HepG2 (cell line): ENCODE results near the gene POLDIP3. TPM values are rescaled to one million over a fixed set of nuclear protein-coding genes. Genes with fewer than 3 reads are reported as not detected.
A peak's percentile ranks its signal among the peaks of the same experiment; 100 is the strongest.

ENCODE experiments used
- AGO2 ChIP-seq: fragments of 200-400 bp; formaldehyde crosslinking; optimal IDR thresholded peaks from 2 replicates; pipeline ENCODE3; 2017; ENCODE audit warnings: mild to moderate bottlenecking, low read depth, low read length, moderate library complexity
- CHD2 ChIP-seq: IDR thresholded peaks from 2 replicates; pipeline ENCODE4 v1.6.1; 2011; ENCODE audit warnings: low read depth, low read length, improper control_type of control experiment
- EED ChIP-seq: sonication (generic); formaldehyde crosslinking; IDR thresholded peaks from 2 replicates; pipeline ENCODE4 v1.5.0; 2020; ENCODE audit warnings: mild to moderate bottlenecking, missing genetic modification reagents
- HHEX ChIP-seq: IDR thresholded peaks from 2 replicates; pipeline ENCODE4 v1.6.1; 2016; ENCODE audit warnings: control low read depth
- ISL2 ChIP-seq: sonication (generic); formaldehyde crosslinking; IDR thresholded peaks from 2 replicates; pipeline ENCODE4 v1.5.0; 2020; ENCODE audit warnings: missing genetic modification reagents
- MATR3 ChIP-seq: sonication (generic); formaldehyde crosslinking; IDR thresholded peaks from 2 replicates; pipeline ENCODE4 v1.4.0; 2020; ENCODE audit warnings: missing genetic modification reagents
- POLR2AphosphoS5 ChIP-seq: IDR thresholded peaks from 2 replicates; pipeline ENCODE4 v1.6.1; 2012; ENCODE audit warnings: low read depth, low read length
- RORA ChIP-seq: sonication (generic); formaldehyde crosslinking; IDR thresholded peaks from 2 replicates; pipeline ENCODE4 v1.5.0; 2020; ENCODE audit warnings: mild to moderate bottlenecking, missing genetic modification reagents, moderate library complexity
- RXRA ChIP-seq: sonication (generic); formaldehyde crosslinking; IDR thresholded peaks from 2 replicates; pipeline ENCODE4 v1.5.1; 2020; ENCODE audit warnings: missing genetic modification reagents
- SMYD3 ChIP-seq: sonication (generic); formaldehyde crosslinking; IDR thresholded peaks from 2 replicates; pipeline ENCODE4 v1.8.1; 2023; ENCODE audit warnings: mild to moderate bottlenecking, missing genetic modification reagents
- SOX5 ChIP-seq: IDR thresholded peaks from 2 replicates; pipeline ENCODE4 v1.6.1; 2016; ENCODE audit warnings: borderline replicate concordance
- SP1 ChIP-seq, 2 experiments: fragments of 450-650 bp in 1 of 2; sonication (generic) in 1 of 2; formaldehyde crosslinking in 1 of 2; IDR thresholded peaks; 2 replicates each; pipeline versions ENCODE4 v1.4.0 to v1.6.1; 2016 to 2020; ENCODE audit warnings: missing genetic modification reagents in 1 of 2
- SP4 ChIP-seq: sonication (generic); formaldehyde crosslinking; IDR thresholded peaks from 2 replicates; pipeline ENCODE4 v1.8.1; 2023; ENCODE audit warnings: mild to moderate bottlenecking, missing genetic modification reagents
- TBX3 ChIP-seq: fragments of 450-650 bp; IDR thresholded peaks from 2 replicates; pipeline ENCODE4 v1.6.1; 2017; ENCODE audit warnings: antibody characterized with exemption, mild to moderate bottlenecking, inconsistent platforms, borderline replicate concordance
- ZNF543 ChIP-seq: sonication (generic); formaldehyde crosslinking; IDR thresholded peaks from 2 replicates; pipeline ENCODE4 v1.4.0; 2020; ENCODE audit warnings: mild to moderate bottlenecking, missing genetic modification reagents
- ZNF569 ChIP-seq: sonication (generic); formaldehyde crosslinking; IDR thresholded peaks from 2 replicates; pipeline ENCODE4 v1.5.0; 2020; ENCODE audit warnings: mild to moderate bottlenecking, missing genetic modification reagents, moderate library complexity, borderline replicate concordance
- ZNF672 ChIP-seq: sonication (generic); formaldehyde crosslinking; IDR thresholded peaks from 2 replicates; pipeline ENCODE4 v1.8.1; 2022; ENCODE audit warnings: missing genetic modification reagents
- polyA plus RNA-seq, 8 experiments: library from polyadenylated mRNA; depleted of rRNA in 3 of 8; stranded (reverse) in 7 of 8; unstranded in 1 of 8; fragments of >200 nt; fragmentation: Illumina TruSeq in 4 of 8; extraction: Trizol in 4 of 8; gene quantifications; 2 replicates each; pipeline versions ENCODE4 v1.2.1 to v1.2.3, GENCODE V29; 2011 to 2016; ENCODE audit warnings: low read depth in 4 of 8, missing spikeins in 1 of 8, mixed read lengths in 1 of 8; ENCODE audit not compliant: insufficient read depth in 1 of 8
- total RNA-seq, 5 experiments: library from RNA; depleted of rRNA; stranded (reverse); fragments of >200 nt; fragmentation: Illumina TruSeq; extraction: Trizol; gene quantifications; 2 replicates each; pipeline ENCODE4 v1.2.3, GENCODE V29; 2016; ENCODE audit warnings: low read depth in 1 of 5
- TF ChIP-seq, protein P1 (sequence below): sonication (generic); formaldehyde crosslinking; conservative IDR thresholded peaks from 2 replicates; pipeline ENCODE4 v1.8.1; 2023; ENCODE audit warnings: missing genetic modification reagents
- TF ChIP-seq, protein P2 (sequence below): IDR thresholded peaks from 2 replicates; pipeline ENCODE4 v1.6.1; 2018; ENCODE audit warnings: missing genetic modification reagents, mild to moderate bottlenecking, missing compliant biosample characterization
- TF ChIP-seq, protein P3 (sequence below): sonication (generic); formaldehyde crosslinking; IDR thresholded peaks from 2 replicates; pipeline ENCODE4 v1.4.0; 2020; ENCODE audit warnings: low read depth, missing genetic modification reagents
- TF ChIP-seq, protein P4 (sequence below): sonication (generic); formaldehyde crosslinking; IDR thresholded peaks from 2 replicates; pipeline ENCODE4; 2020; ENCODE audit warnings: missing genetic modification reagents, mild to moderate bottlenecking, borderline replicate concordance

POLDIP3 gene
- total and polyA plus RNA-seq, 2 of the 13 experiments (the other 11 are each of a cell fraction or from before 2014, with no cell fraction given): 45.8 to 47.4 TPM

DNA sequence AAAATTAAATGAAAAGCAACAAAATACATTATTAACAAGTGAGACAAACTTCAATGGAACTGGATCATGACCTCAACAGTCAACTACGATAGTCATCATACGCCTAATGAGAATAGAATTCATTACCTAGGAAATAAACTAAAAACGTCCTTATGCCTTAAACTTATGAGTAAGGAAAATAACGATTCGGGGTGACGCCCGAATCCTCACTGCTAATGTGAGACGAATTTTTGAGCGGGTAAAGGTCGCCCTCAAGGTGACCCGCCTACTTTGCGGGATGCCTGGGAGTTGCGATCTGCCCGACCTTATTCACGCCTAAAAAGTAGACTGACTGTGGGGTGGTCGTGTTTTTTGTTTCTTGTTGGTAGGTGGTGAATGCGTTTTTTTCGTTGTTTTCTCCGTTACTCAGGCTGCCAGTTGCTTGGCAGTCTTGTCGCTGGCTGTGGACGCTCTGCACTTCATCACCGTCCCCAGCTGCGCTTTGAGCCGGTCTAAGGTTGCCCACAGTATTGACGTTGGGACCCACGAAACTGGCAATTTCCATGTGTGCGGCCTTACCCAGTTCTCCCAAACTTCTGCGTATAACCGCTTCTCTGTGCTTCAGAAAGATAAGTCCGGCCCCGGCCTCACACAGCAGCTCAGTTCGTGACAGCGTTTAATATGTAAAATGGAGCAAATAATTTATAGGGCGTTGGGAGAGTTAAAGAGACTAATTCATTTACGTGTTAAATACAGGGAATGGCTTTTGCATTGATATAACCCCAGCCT, 593 bp upstream of the POLDIP3 start (continued):
- TF ChIP-seq TBX3 (no peak; the same call in 1 of the 2 replicates), ZNF569 (CRISPR knock-in tag) (no peak), SP1 (IDR thresholded peaks at IDR 0.05) (no peak), SP1 (CRISPR knock-in tag; IDR thresholded peaks at IDR 0.05) (peak; percentile 54), RORA (peak; percentile 76; the same call in 1 of the 2 replicates), POLR2AphosphoS5 (peak; percentile 100), ZNF672 (peak; percentile 98), EED (CRISPR knock-in tag) (no peak), MATR3 (no peak), RXRA (peak; percentile 86; the same call in 1 of the 2 replicates), HHEX (0 out of 2 replicates have a peak, but pooled peaks have one; percentile 15), AGO2 (peak; percentile 8), SMYD3 (CRISPR knock-in tag) (peak; percentile 89; the same call in 1 of the 2 replicates), SOX5 (CRISPR knock-in tag) (peak; percentile 25; the same call in 1 of the 2 replicates), ZNF543 (CRISPR knock-in tag) (peak; percentile 93), CHD2 (peak; percentile 68; the same call in 1 of the 2 replicates), SP4 (peak; percentile 23; the same call in 1 of the 2 replicates), ISL2 (CRISPR knock-in tag) (peak; percentile 85)
- TF ChIP-seq, protein P1, sequence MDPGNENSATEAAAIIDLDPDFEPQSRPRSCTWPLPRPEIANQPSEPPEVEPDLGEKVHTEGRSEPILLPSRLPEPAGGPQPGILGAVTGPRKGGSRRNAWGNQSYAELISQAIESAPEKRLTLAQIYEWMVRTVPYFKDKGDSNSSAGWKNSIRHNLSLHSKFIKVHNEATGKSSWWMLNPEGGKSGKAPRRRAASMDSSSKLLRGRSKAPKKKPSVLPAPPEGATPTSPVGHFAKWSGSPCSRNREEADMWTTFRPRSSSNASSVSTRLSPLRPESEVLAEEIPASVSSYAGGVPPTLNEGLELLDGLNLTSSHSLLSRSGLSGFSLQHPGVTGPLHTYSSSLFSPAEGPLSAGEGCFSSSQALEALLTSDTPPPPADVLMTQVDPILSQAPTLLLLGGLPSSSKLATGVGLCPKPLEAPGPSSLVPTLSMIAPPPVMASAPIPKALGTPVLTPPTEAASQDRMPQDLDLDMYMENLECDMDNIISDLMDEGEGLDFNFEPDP (CRISPR knock-in tag): no peak
- TF ChIP-seq, protein P2, sequence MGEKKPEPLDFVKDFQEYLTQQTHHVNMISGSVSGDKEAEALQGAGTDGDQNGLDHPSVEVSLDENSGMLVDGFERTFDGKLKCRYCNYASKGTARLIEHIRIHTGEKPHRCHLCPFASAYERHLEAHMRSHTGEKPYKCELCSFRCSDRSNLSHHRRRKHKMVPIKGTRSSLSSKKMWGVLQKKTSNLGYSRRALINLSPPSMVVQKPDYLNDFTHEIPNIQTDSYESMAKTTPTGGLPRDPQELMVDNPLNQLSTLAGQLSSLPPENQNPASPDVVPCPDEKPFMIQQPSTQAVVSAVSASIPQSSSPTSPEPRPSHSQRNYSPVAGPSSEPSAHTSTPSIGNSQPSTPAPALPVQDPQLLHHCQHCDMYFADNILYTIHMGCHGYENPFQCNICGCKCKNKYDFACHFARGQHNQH (CRISPR knock-in tag): peak; percentile 89
- TF ChIP-seq, protein P3, sequence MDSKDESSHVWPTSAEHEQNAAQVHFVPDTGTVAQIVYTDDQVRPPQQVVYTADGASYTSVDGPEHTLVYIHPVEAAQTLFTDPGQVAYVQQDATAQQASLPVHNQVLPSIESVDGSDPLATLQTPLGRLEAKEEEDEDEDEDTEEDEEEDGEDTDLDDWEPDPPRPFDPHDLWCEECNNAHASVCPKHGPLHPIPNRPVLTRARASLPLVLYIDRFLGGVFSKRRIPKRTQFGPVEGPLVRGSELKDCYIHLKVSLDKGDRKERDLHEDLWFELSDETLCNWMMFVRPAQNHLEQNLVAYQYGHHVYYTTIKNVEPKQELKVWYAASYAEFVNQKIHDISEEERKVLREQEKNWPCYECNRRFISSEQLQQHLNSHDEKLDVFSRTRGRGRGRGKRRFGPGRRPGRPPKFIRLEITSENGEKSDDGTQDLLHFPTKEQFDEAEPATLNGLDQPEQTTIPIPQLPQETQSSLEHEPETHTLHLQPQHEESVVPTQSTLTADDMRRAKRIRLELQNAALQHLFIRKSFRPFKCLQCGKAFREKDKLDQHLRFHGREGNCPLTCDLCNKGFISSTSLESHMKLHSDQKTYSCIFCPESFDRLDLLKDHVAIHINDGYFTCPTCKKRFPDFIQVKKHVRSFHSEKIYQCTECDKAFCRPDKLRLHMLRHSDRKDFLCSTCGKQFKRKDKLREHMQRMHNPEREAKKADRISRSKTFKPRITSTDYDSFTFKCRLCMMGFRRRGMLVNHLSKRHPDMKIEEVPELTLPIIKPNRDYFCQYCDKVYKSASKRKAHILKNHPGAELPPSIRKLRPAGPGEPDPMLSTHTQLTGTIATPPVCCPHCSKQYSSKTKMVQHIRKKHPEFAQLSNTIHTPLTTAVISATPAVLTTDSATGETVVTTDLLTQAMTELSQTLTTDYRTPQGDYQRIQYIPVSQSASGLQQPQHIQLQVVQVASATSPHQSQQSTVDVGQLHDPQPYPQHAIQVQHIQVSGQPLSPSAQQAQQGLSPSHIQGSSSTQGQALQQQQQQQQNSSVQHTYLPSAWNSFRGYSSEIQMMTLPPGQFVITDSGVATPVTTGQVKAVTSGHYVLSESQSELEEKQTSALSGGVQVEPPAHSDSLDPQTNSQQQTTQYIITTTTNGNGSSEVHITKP (CRISPR knock-in tag): no peak
- TF ChIP-seq, protein P4, sequence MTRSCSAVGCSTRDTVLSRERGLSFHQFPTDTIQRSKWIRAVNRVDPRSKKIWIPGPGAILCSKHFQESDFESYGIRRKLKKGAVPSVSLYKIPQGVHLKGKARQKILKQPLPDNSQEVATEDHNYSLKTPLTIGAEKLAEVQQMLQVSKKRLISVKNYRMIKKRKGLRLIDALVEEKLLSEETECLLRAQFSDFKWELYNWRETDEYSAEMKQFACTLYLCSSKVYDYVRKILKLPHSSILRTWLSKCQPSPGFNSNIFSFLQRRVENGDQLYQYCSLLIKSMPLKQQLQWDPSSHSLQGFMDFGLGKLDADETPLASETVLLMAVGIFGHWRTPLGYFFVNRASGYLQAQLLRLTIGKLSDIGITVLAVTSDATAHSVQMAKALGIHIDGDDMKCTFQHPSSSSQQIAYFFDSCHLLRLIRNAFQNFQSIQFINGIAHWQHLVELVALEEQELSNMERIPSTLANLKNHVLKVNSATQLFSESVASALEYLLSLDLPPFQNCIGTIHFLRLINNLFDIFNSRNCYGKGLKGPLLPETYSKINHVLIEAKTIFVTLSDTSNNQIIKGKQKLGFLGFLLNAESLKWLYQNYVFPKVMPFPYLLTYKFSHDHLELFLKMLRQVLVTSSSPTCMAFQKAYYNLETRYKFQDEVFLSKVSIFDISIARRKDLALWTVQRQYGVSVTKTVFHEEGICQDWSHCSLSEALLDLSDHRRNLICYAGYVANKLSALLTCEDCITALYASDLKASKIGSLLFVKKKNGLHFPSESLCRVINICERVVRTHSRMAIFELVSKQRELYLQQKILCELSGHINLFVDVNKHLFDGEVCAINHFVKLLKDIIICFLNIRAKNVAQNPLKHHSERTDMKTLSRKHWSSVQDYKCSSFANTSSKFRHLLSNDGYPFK: peak; percentile 75
